PFSK-1 (cell line): ENCODE results near the gene PIEZO2.

ENCODE experiments used
- FOXP2 ChIP-seq: optimal IDR thresholded peaks from 2 replicates; pipeline ENCODE3; 2011; ENCODE audit warnings: borderline replicate concordance, control low read depth, inconsistent platforms; ENCODE audit not compliant: insufficient read depth; ENCODE audit errors: extremely low read length, extremely low read depth
- POLR2AphosphoS5 ChIP-seq: IDR thresholded peaks from 2 replicates; pipeline ENCODE4 v1.6.1; 2012; ENCODE audit warnings: low read depth, mild to moderate bottlenecking, control low read depth, low read length, moderate library complexity
- SIN3A ChIP-seq: IDR thresholded peaks from 2 replicates; pipeline ENCODE4 v1.6.1; 2012; ENCODE audit warnings: mild to moderate bottlenecking, low read length, moderate library complexity, borderline replicate concordance; ENCODE audit not compliant: insufficient read depth
- TAF1 ChIP-seq: IDR thresholded peaks from 2 replicates; pipeline ENCODE4 v1.6.1; 2012; ENCODE audit warnings: low read length, control low read depth, borderline replicate concordance; ENCODE audit not compliant: insufficient read depth
- TF ChIP-seq, protein P1 (sequence below), 2 experiments: IDR thresholded peaks; 2 replicates each; pipeline versions ENCODE4 v1.6.1 to v1.8.0; 2011 to 2012; ENCODE audit warnings: low read depth in 2 of 2, low read length in 2 of 2, control low read depth in 1 of 2, inconsistent platforms in 1 of 2, mild to moderate bottlenecking in 1 of 2, moderate library complexity in 1 of 2; ENCODE audit not compliant: insufficient read depth in 1 of 2

Gene PIEZO2

DNA sequence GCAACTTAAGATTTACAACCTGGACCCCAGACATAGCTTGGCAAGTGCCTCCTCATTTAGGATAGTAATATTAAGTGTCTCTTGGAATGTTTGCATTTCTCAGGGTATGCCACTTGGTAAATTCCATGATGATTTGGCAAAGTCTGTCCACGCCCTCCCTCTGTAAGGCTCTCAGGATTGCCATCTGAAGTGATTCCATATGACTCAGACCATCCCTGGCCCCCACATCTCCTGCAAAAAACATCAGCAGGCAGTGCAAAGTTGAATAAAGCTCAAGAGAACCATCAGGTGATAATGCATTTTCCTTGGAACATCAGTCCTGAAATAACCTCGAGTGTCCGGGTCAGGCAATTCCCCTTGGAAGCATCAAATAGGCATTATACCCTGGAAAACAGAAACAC lies 27.1 kb upstream of the PIEZO2 start:
- TF ChIP-seq TAF1 (no peak), POLR2AphosphoS5 (no peak), SIN3A (no peak), FOXP2 (no peak)
- TF ChIP-seq, protein P1, sequence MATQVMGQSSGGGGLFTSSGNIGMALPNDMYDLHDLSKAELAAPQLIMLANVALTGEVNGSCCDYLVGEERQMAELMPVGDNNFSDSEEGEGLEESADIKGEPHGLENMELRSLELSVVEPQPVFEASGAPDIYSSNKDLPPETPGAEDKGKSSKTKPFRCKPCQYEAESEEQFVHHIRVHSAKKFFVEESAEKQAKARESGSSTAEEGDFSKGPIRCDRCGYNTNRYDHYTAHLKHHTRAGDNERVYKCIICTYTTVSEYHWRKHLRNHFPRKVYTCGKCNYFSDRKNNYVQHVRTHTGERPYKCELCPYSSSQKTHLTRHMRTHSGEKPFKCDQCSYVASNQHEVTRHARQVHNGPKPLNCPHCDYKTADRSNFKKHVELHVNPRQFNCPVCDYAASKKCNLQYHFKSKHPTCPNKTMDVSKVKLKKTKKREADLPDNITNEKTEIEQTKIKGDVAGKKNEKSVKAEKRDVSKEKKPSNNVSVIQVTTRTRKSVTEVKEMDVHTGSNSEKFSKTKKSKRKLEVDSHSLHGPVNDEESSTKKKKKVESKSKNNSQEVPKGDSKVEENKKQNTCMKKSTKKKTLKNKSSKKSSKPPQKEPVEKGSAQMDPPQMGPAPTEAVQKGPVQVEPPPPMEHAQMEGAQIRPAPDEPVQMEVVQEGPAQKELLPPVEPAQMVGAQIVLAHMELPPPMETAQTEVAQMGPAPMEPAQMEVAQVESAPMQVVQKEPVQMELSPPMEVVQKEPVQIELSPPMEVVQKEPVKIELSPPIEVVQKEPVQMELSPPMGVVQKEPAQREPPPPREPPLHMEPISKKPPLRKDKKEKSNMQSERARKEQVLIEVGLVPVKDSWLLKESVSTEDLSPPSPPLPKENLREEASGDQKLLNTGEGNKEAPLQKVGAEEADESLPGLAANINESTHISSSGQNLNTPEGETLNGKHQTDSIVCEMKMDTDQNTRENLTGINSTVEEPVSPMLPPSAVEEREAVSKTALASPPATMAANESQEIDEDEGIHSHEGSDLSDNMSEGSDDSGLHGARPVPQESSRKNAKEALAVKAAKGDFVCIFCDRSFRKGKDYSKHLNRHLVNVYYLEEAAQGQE (IDR thresholded peaks at IDR 0.05; ENCODE audit: insufficient read depth in 1 of 2, low read depth in 2 of 2, low read length in 2 of 2): no peak

DNA sequence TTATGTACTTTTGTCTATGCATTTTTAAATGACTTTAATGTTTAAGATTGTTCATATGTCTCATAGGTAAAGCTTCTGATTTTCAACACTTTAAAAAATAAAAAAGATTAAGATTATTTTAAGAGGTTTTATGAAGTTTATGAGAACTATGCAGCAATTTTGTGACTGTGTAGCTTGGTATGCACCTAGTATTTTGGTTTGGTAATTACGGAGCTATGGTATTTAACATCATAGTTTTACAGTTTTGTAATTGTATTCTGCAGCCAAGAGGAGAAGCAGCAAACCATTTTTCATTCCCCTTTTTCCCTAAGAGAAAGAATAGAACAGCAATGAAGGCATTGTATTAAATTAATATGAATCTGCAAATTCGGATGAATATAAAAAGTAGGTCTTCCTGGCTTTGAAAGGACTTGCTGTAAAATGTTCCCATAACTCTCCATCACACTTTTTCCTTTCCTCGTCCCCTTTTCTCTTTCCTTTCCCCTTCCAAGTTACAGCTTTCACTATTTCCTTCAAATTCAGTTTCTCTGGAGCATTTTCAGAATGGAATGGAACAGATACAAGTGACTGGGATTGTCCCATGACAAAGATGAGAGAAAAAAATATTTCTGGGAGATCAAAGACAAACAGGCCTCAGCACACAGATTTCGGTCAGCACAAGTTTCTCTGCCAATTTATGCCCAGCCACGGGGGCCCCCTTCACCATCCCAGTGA lies 26.1 kb upstream of the PIEZO2 start:
- TF ChIP-seq, protein P1 (IDR thresholded peaks at IDR 0.05; ENCODE audit: insufficient read depth in 1 of 2, low read depth in 2 of 2, low read length in 2 of 2): no peak
- no peak for TF ChIP-seq POLR2AphosphoS5

DNA sequence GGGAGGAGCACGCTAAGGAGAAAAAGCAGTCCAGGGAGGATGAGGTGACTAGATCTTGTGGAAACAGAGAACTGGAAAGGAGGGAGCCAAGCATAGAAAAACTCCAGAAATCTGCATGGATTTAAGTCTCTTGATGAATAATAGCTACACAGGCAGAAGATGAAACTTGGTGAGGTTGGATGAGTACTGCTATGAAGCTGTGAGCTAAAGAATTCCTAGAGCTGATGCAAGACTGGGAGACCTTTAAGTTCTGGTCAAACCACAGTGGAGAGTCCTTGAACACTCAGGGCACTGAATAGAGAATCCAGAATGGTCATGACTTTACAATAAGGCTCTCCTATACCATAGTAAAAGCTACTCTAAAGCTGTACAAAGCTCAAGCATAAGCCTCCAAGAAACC lies 18.4 kb upstream of the PIEZO2 start:
- TF ChIP-seq, protein P1 (IDR thresholded peaks at IDR 0.05; ENCODE audit: insufficient read depth in 1 of 2, low read depth in 2 of 2, low read length in 2 of 2): no peak
- TF ChIP-seq TAF1 (no peak), FOXP2 (no peak), SIN3A (no peak), POLR2AphosphoS5 (no peak)

DNA sequence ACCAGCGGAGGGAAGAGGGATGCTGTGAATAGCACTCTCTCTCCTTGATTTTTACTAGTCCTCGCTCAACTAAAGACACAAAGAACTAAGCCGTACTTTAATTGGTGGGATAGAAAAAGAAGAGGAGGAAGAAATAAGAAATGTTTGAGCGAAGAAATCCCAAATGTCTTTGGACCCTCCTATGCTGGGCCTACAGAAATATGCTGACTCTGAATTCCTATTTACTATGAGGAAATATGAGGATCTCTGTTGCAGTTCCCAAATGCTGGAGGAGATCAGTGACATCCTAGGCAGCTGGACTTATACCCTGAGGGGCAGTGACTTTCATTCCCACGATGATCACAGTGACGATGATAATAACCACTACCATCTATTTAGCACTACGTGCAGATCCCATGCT lies 16.6 kb upstream of the PIEZO2 start:
- TF ChIP-seq FOXP2 (no peak), SIN3A (no peak), TAF1 (no peak), POLR2AphosphoS5 (no peak)
- TF ChIP-seq, protein P1 (IDR thresholded peaks at IDR 0.05; ENCODE audit: insufficient read depth in 1 of 2, low read depth in 2 of 2, low read length in 2 of 2): no peak

DNA sequence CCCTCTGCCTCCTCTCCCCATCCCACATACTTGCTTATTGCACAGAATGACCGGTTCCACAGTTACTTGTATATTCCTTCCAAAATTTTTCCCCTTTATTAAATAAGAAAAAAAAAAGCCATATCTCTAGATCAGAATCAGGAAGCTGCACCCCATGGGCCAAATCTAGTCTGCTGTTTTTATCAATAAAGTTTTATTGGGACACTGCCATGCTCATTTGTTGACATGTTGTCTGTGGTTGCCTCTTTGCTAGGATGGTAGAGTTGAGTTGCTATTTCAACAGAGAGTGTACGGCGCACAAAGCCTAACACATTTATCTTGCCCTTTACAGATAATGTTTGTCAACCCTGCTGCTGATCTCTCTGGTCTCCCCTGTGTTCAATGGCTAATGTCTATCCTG lies 15.8 kb upstream of the PIEZO2 start:
- TF ChIP-seq POLR2AphosphoS5 (no peak), TAF1 (no peak), FOXP2 (no peak), SIN3A (no peak)
- TF ChIP-seq, protein P1 (IDR thresholded peaks at IDR 0.05; ENCODE audit: insufficient read depth in 1 of 2, low read depth in 2 of 2, low read length in 2 of 2): no peak
